ENCODE measurements around the gene GPR17.

The GPR17 gene

DNA sequence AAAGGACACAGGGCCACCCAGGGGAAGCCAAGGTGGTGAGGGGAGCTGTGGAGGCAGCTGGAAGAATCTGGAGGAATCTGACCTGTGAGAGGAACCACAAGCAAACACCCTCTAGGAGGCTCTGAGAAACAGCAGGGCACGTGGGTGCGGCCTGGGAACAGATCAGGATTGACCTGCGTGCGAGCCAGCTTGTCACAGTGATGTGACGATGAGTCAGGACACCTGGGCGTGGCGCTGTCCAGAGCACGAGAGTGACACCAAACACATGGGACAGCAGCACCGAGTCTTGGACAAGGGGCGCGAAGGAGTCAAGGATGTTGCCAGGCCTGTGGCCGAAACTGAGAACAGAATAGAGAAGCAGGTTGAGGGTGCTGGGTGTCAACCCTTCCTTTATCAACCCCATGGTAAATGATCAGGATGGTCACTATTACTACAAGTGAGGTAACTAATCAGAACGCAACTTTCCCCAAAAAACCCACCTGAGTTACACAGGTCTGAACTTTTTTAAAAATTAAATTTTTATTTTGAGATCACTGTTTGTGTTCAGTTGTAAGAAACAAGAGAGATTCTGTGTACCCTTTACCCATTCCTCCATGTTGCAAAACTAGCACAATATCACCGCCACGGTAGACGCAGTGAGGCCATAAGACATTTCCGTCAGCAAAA lies 54.7 kb downstream of the GPR17 start:
- TF ChIP-seq, protein P1, sequence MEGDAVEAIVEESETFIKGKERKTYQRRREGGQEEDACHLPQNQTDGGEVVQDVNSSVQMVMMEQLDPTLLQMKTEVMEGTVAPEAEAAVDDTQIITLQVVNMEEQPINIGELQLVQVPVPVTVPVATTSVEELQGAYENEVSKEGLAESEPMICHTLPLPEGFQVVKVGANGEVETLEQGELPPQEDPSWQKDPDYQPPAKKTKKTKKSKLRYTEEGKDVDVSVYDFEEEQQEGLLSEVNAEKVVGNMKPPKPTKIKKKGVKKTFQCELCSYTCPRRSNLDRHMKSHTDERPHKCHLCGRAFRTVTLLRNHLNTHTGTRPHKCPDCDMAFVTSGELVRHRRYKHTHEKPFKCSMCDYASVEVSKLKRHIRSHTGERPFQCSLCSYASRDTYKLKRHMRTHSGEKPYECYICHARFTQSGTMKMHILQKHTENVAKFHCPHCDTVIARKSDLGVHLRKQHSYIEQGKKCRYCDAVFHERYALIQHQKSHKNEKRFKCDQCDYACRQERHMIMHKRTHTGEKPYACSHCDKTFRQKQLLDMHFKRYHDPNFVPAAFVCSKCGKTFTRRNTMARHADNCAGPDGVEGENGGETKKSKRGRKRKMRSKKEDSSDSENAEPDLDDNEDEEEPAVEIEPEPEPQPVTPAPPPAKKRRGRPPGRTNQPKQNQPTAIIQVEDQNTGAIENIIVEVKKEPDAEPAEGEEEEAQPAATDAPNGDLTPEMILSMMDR (IDR thresholded peaks at IDR 0.05; ENCODE audit: low read depth, low read length, missing control alignments), result peak; percentile 12
- peak; percentile 92 for DNase-seq (ENCODE audit: low read depth)
- peak overlapping the region; percentile 60 for H3K4me3 ChIP-seq (ENCODE audit: low read depth, low read length)

DNA sequence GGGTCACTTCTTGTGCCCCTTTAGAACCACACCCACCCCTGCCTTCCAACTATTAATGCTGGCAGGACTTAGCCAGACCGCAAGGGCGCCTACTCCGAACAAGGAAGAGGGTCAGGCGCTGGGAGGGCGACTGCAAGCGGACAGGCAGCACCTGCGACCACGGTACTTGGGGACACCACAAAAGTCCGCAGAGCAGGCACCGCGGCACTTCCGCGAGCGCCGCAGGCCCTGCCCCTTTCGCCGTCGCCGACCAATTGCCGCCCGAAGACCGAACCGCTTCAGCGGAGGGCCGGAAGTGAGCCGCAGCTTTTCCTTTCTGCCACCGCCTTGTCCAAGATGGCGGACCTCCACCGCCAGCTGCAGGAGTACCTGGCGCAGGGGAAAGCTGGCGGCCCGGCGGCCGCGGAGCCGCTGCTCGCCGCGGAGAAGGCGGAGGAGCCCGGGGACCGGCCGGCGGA lies 55.3 kb downstream of the GPR17 start, which contains the start of gene SFT2D3:
TSS of gene SFT2D3 (plus strand) at position 305 of the 458 bp plus-strand sequence. CDS start at position 337, 32 bp downstream.
- TF ChIP-seq, protein P1 (IDR thresholded peaks at IDR 0.05; ENCODE audit: low read depth, low read length, missing control alignments), result no peak
- DNase-seq (ENCODE audit: low read depth), result peak; percentile 87
- peak within 1 kb of the TSS; percentile 60 for H3K4me3 ChIP-seq (ENCODE audit: low read depth, low read length)

DNA sequence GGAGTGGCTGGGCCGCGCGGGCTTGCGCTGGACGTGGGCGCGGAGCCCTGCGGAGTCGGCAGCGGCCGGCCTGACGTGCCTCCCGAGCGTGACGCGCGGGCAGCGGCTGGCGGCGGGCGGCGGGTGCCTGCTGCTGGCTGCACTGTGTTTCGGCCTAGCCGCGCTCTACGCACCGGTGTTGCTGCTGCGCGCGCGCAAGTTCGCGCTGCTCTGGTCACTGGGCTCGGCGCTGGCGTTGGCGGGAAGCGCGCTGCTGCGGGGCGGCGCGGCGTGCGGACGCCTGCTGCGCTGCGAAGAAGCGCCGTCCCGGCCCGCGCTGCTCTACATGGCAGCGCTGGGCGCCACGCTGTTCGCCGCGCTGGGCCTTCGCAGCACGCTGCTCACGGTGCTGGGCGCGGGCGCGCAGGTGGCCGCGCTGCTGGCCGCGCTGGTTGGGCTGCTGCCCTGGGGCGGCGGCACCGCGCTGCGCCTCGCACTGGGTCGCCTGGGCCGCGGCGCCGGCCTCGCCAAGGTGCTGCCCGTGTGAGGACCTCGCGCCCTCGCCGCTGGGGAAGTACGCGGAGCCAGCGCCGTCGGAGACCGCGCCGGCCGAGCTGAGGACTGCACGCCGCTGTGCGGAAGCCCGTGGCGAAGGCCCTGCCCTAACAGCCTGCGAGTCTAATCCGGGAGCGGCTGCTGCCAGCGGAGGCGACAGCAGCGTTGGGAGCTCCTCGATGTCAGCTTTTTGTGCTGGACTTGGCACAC lies 55.9 kb downstream of the GPR17 start:
- TF ChIP-seq, protein P1 (IDR thresholded peaks at IDR 0.05; ENCODE audit: low read depth, low read length, missing control alignments), result peak; percentile 33

More for the DNA sequence above, 55.9 kb downstream of the GPR17 start:
- DNase-seq (ENCODE audit: low read depth), result peak; percentile 55
- H3K4me3 ChIP-seq (ENCODE audit: low read depth, low read length), result peak overlapping the region; percentile 60
